SJSA1 (cell line): Measurements from ENCODE around the gene QPRT. TPM values are rescaled to one million over a fixed set of nuclear protein-coding genes. Genes with fewer than 3 reads are reported as not detected.
A peak's percentile ranks its signal among the peaks of the same experiment; 100 is the strongest.
"Not testable (repeated sequence)": the region's sequence is repeated elsewhere in the genome, so short reads cannot be mapped to it uniquely, and the experiment has no call there.

Source experiments
- DNase-seq, 2 experiments: peaks; one replicate each; pipeline ENCODE4 v3.0.0-alpha.2; 2015 to 2020; ENCODE audit warnings: low spot score in 2 of 2, low read depth in 1 of 2
- H3K27ac ChIP-seq: fragments of 250-450 bp; sonication (Bioruptor Pico); 2 replicates; pipeline ENCODE4 v1.5.1; 2020; ENCODE audit warnings: mild to moderate bottlenecking, moderate library complexity
- H3K27me3 ChIP-seq: fragments of 250-450 bp; sonication (Bioruptor Pico); replicated peaks from 2 replicates; pipeline ENCODE4 v1.5.1; 2020; ENCODE audit warnings: mild to moderate bottlenecking, moderate library complexity
- H3K36me3 ChIP-seq: fragments of 250-450 bp; sonication (Bioruptor Pico); 2 replicates; pipeline ENCODE4 v1.5.1; 2020; ENCODE audit warnings: mild to moderate bottlenecking
- H3K4me1 ChIP-seq: fragments of 250-450 bp; sonication (Bioruptor Pico); replicated peaks from 2 replicates; pipeline ENCODE4 v1.6.1; 2021; ENCODE audit warnings: mild to moderate bottlenecking
- H3K4me3 ChIP-seq: fragments of 250-450 bp; sonication (Bioruptor Pico); 2 replicates; pipeline ENCODE4 v1.5.1; 2020; ENCODE audit warnings: mild to moderate bottlenecking
- H3K9me3 ChIP-seq: fragments of 250-450 bp; sonication (Bioruptor Pico); replicated peaks from 2 replicates; pipeline ENCODE4 v1.5.1; 2020; ENCODE audit warnings: mild to moderate bottlenecking
- total RNA-seq: library from RNA; depleted of rRNA; stranded (reverse); fragments of >200 nt; shearing (Covaris generic); gene quantifications from 2 replicates; pipeline ENCODE4 v1.2.3, GENCODE V29; 2014

The QPRT gene
- total RNA-seq, 1 experiment from 2014 or later: 0.13 TPM

DNA sequence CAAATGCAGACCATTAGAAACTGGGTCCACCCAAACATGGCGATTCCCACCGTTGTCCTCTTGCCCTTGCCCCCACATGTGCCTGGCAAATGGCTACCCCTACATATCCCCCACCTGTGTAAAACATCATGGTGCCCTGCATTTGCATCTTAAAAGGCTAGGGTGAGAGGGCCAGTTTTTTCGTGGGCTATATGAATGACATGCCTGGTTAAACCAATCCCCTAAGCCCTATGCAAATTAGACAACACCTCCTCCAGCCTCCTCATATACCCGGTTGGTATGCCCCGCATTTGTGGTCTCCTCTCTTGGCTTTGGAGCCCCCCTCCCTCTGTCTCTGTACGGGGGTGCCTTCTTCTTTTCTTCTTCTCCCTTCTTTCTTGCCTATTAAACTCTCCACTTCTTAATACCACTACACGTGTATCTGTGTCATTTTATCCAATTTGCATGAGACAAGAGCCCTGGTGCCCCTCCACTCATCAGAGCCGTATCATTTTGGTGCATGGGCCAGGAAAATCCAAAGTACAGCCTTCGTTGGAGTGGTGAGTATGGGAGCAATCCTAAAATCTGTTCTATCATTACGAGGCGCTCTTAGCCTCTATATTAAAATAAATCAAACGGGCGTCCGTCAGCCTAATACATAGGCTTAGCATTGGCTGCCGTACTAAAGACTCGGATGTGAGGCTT lies 30.1 kb downstream of the QPRT start:
- H3K27me3 ChIP-seq: no peaks in the 10 kb centered on the region
- no peaks in the 10 kb centered on the region for H3K9me3 ChIP-seq
- H3K27ac ChIP-seq: no peak overlapping the region
- no peak overlapping the region for H3K4me3 ChIP-seq
- no peak for DNase-seq
- H3K4me1 ChIP-seq: peaks cover 10% of the 10 kb centered on the region
- H3K36me3 ChIP-seq: no peaks in the 10 kb centered on the region

GRCh38 chr16:29709657-29710056 lies 30.7 kb downstream of the QPRT start:
- H3K27ac ChIP-seq, H3K4me3 ChIP-seq, H3K9me3 ChIP-seq, H3K36me3 ChIP-seq, H3K4me1 ChIP-seq, DNase-seq, H3K27me3 ChIP-seq: not testable (repeated sequence)

- H3K27ac ChIP-seq: no peak overlapping the region
- no peaks in the 10 kb centered on the region for H3K36me3 ChIP-seq
- H3K27me3 ChIP-seq: 0 out of 2 replicates have a peak, but pooled peaks cover 5% of the 10 kb centered on the region
- H3K4me3 ChIP-seq: no peak overlapping the region
- peak in 1 of 2 experiments; percentile 40 for DNase-seq
- H3K4me1 ChIP-seq: peaks cover 10% of the 10 kb centered on the region
- H3K9me3 ChIP-seq: no peaks in the 10 kb centered on the region
Measured at GRCh38 chr16:29710227-29711219, 31.5 kb downstream of the QPRT start.

- Histone ChIP-seq H3K27ac (no peak overlapping the region), H3K9me3 (no peaks in the 10 kb centered on the region), H3K27me3 (0 out of 2 replicates have a peak, but pooled peaks cover 5% of the 10 kb centered on the region), H3K4me3 (no peak overlapping the region), H3K36me3 (no peaks in the 10 kb centered on the region), H3K4me1 (peaks cover 10% of the 10 kb centered on the region)
- no peak for DNase-seq
Measured at GRCh38 chr16:29712809-29713208, 33.8 kb downstream of the QPRT start.

- Histone ChIP-seq H3K27ac (no peak overlapping the region), H3K4me3 (no peak overlapping the region), H3K9me3 (no peaks in the 10 kb centered on the region), H3K36me3 (no peaks in the 10 kb centered on the region), H3K4me1 (peaks cover 10% of the 10 kb centered on the region), H3K27me3 (0 out of 2 replicates have a peak, but pooled peaks cover 5% of the 10 kb centered on the region)
- DNase-seq: no peak
Measured at GRCh38 chr16:29714396-29714795, 35.4 kb downstream of the QPRT start.

DNA sequence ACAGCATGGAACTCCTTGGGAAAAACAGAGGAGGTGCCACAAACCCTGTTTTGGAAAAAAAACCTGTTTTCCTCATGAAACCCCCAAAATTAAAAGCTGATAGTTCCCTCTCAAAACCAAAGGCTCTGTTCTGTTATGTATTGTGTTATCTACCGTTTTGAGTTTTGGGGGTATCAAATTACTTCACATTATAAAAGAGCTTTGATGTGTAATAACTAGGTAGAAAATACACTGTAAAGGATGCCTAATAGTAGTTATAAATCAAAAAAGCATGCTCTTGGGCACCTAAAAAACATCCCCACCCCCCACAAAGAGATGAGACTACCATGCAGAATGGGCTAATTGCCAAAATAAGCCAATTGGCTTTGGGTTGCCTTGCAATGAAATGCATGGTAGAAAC lies 36.0 kb downstream of the QPRT start:
- H3K27me3 ChIP-seq: 0 out of 2 replicates have a peak, but pooled peaks cover 5% of the 10 kb centered on the region

DNA sequence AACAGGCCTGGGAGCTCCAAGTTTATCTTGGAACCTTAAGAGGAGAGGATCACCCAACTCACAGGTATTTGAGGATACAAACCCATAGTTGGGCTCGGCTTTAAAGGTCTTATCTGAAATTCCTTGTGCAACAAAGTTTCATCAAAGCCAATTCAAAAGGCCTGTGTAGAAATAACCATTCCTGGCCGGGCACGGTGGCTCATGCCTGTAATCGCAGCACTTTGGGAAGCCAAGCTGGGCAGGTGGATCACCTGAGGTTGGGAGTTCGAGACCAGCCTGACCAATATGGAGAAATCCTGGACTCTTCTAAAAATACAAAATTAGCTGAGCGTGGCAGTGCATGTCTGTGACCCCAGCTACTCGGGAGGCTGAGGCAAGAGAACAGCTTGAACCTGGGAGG lies 38.1 kb downstream of the QPRT start:
- DNase-seq: no peak
- no peak overlapping the region for H3K4me3 ChIP-seq
- no peaks in the 10 kb centered on the region for H3K36me3 ChIP-seq
- H3K27ac ChIP-seq: no peak overlapping the region
- 0 out of 2 replicates have a peak, but pooled peaks cover 5% of the 10 kb centered on the region for H3K27me3 ChIP-seq
- no peaks in the 10 kb centered on the region for H3K9me3 ChIP-seq
- H3K4me1 ChIP-seq: peaks cover 4% of the 10 kb centered on the region; the same call in 1 of the 2 replicates

More for the DNA sequence above, 36.0 kb downstream of the QPRT start:
- H3K4me1 ChIP-seq: peaks cover 9% of the 10 kb centered on the region
- no peaks in the 10 kb centered on the region for H3K36me3 ChIP-seq
- no peak overlapping the region for H3K27ac ChIP-seq
- no peak overlapping the region for H3K4me3 ChIP-seq
- H3K9me3 ChIP-seq: no peaks in the 10 kb centered on the region
- DNase-seq: no peak

DNA sequence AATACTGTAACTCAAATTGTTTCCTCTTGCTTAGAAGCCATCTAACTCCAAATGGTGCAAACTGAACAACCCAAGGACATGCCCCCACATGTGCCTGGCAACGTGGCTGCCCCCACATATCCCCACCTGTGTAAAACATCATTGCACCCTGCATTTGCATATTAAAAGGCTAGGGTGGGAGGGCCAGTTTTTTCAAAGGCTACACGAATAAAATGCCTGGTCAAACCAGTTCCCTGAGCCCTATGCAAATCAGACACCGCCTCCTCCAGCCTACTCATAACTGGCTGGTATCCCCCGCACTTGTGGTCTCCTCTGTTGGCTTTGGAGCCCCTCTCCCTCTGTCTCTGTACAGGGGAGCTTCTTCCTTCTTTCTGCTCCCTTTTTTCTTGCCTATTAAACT lies 40.1 kb downstream of the QPRT start:
- Histone ChIP-seq H3K4me3 (no peak overlapping the region), H3K9me3 (no peaks in the 10 kb centered on the region), H3K4me1 (no peaks in the 10 kb centered on the region), H3K27me3 (0 out of 2 replicates have a peak, but pooled peaks cover 5% of the 10 kb centered on the region), H3K27ac (no peak overlapping the region), H3K36me3 (no peaks in the 10 kb centered on the region)
- no peak for DNase-seq

DNA sequence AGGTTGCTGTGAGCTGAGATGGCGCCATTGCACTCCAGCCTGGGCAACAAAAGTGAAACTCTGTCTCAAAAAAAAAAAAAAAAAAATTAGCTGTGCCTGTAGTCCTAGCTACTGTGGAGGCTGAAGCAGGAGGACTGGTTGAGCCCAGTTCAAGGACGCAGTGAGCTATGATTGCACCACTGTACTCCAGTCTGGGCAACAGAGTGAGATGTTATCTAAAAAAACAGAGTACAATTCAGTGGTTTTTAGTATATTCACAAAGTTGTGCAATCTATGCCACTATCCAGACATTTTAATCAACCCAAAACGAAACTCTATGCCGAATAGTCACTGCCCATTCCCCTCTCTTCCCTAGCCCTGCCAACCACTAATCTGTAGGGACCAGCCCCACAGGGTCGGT lies 41.7 kb downstream of the QPRT start:
- no peak overlapping the region for H3K27ac ChIP-seq
- DNase-seq: no peak
- no peaks in the 10 kb centered on the region for H3K36me3 ChIP-seq

DNA sequence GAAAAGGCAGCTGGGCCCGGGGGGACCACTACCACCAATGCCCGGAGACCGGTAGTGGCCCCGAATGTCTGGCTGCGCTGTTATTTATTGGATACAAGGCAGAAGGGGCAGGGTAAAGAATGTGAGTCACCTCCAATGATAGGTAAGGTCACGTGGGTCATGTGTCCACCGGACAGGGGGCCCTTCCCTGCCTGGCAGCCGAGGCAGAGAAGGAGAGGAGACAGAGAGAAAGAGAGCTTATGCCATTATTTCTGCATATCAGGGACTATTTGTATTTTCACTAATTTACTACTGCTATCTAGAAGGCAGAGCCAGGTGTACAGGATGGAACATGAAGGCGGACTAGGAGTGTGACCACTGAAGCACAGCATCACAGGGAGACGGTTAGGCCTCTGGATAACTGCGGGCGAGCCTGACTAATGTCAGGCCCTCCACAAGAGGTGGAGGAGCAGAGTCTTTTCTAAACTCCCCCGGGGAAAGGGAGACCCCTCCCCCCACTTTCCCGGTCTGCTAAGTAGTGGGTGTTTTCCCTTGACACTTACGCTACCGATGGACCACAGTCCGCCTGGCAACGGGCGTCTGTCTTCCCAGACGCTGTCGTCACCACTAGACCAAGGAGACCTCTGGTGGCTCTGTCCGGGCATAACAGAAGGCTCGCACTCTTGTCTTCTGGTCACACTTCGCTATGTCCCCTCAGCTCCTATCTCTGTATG lies 42.3 kb downstream of the QPRT start:
- not testable (repeated sequence) for H3K4me1 ChIP-seq, H3K27ac ChIP-seq, H3K9me3 ChIP-seq, H3K27me3 ChIP-seq, H3K36me3 ChIP-seq, H3K4me3 ChIP-seq
- DNase-seq: peak; percentile 39 to 64

More for the DNA sequence above, 41.7 kb downstream of the QPRT start:
- no peak overlapping the region for H3K4me3 ChIP-seq
- H3K9me3 ChIP-seq: no peaks in the 10 kb centered on the region
- H3K27me3 ChIP-seq: no peaks in the 10 kb centered on the region
- H3K4me1 ChIP-seq: no peaks in the 10 kb centered on the region

- no peak for DNase-seq
- H3K4me3 ChIP-seq: no peak overlapping the region
- H3K27ac ChIP-seq: no peak overlapping the region
- no peaks in the 10 kb centered on the region for H3K27me3 ChIP-seq
- no peaks in the 10 kb centered on the region for H3K36me3 ChIP-seq
- H3K4me1 ChIP-seq: no peaks in the 10 kb centered on the region
- H3K9me3 ChIP-seq: no peaks in the 10 kb centered on the region
Measured at GRCh38 chr16:29726845-29727377, 47.9 kb downstream of the QPRT start.

GRCh38 chr16:29727452-29727851 lies 48.5 kb downstream of the QPRT start:
- Histone ChIP-seq H3K4me1 (no peaks in the 10 kb centered on the region), H3K9me3 (no peaks in the 10 kb centered on the region), H3K27me3 (no peaks in the 10 kb centered on the region), H3K4me3 (no peak overlapping the region), H3K36me3 (no peaks in the 10 kb centered on the region), H3K27ac (no peak overlapping the region)
- no peak for DNase-seq

DNA sequence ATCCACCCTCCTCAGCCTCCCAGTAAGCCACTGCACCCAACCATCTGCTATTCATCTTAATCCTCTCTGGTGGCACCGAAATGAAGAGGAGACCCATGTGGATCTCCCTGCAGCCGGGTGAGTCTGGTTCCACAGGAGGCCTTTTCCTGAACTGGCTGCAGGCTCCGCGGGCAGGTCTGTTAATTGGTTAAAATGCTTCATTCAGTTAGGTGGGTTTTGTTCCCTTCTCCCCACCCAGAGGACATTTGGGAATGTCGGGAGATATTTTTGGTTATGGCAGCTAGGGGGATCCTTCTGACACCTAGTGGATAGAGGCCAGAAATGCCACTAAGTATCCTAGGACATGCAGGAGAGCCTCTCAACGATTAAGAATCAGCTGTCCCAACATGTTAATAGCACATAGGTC lies 50.1 kb downstream of the QPRT start:
- Histone ChIP-seq H3K36me3 (no peaks in the 10 kb centered on the region), H3K4me1 (no peaks in the 10 kb centered on the region), H3K27ac (no peak overlapping the region), H3K27me3 (no peaks in the 10 kb centered on the region), H3K9me3 (no peaks in the 10 kb centered on the region), H3K4me3 (no peak overlapping the region)
- DNase-seq: peak in 1 of 2 experiments; percentile 30
